NCI-H1694 treated with DMSO at 0.1 percent for 48 hours (cell line): ENCODE data around the gene SLC19A3.
"Not testable (repeated sequence)": the region's sequence is repeated elsewhere in the genome, so short reads cannot be mapped to it uniquely, and the experiment has no call there.

ENCODE experiments used
- DNase-seq: peaks from one replicate; lab custom pipeline; 2025; lab: John Stamatoyannopoulos, UW

SLC19A3 gene

GRCh38 chr2:227717687-227718567, at the start of gene SLC19A3:
Gene SLC19A3 (minus strand): TSS chr2:227718028. CDS start chr2:227702318, 15,710 bp downstream.
- DNase-seq = no peak

GRCh38 chr2:227766373-227766883, 48.6 kb upstream of the SLC19A3 start:
- peak; percentile 26 for DNase-seq

- no peak for DNase-seq
Observed at GRCh38 chr2:227765788-227766372, 48.1 kb upstream of the SLC19A3 start.

GRCh38 chr2:227761740-227762476, 44.1 kb upstream of the SLC19A3 start:
- DNase-seq = no peak

- DNase-seq = no peak
Observed at GRCh38 chr2:227759411-227760118, 41.7 kb upstream of the SLC19A3 start.

GRCh38 chr2:227756261-227756660, 38.4 kb upstream of the SLC19A3 start:
- DNase-seq = not testable (repeated sequence)

- DNase-seq = no peak
Observed at GRCh38 chr2:227748079-227748478, 30.3 kb upstream of the SLC19A3 start.

- no peak for DNase-seq
Observed at GRCh38 chr2:227745594-227745993, 27.8 kb upstream of the SLC19A3 start, which contains the start of gene SCYGR8. Gene SCYGR8 (plus strand): TSS chr2:227745894. CDS start chr2:227745894, 0 bp downstream.

- DNase-seq = not testable (repeated sequence)
Observed at GRCh38 chr2:227740705-227741104, 22.9 kb upstream of the SLC19A3 start.

- no peak for DNase-seq
Observed at GRCh38 chr2:227739351-227739750, 21.5 kb upstream of the SLC19A3 start.

- DNase-seq = no peak
Observed at GRCh38 chr2:227728035-227728434, 10.2 kb upstream of the SLC19A3 start, which contains the start of gene SCYGR7. Gene SCYGR7 (plus strand): TSS chr2:227728335. CDS start chr2:227728335, 0 bp downstream.

GRCh38 chr2:227724394-227725039, 6.7 kb upstream of the SLC19A3 start, which contains the start of gene SCYGR6:
Gene SCYGR6 (minus strand): TSS chr2:227724757. CDS start chr2:227724757, 0 bp downstream.
- no peak for DNase-seq

GRCh38 chr2:227722821-227723220, 5.0 kb upstream of the SLC19A3 start:
- DNase-seq = not testable (repeated sequence)

GRCh38 chr2:227720680-227721079, 2.9 kb upstream of the SLC19A3 start:
- no peak for DNase-seq

GRCh38 chr2:227719641-227720040, 1.8 kb upstream of the SLC19A3 start:
- DNase-seq = no peak

GRCh38 chr2:227716501-227716900, 1.3 kb downstream of the SLC19A3 start:
- DNase-seq = no peak

GRCh38 chr2:227713291-227713690, 4.5 kb downstream of the SLC19A3 start:
- DNase-seq = no peak

- no peak for DNase-seq
Observed at GRCh38 chr2:227710986-227711385, 6.8 kb downstream of the SLC19A3 start.

GRCh38 chr2:227707390-227707789, 10.4 kb downstream of the SLC19A3 start:
- no peak for DNase-seq

GRCh38 chr2:227706859-227707258, 11.0 kb downstream of the SLC19A3 start:
- DNase-seq = no peak

- DNase-seq = no peak
Observed at GRCh38 chr2:227703961-227704360, 13.9 kb downstream of the SLC19A3 start.
